HL-60/S4 treated with retinoic acid at 250 ng/mL for 4 days and 3 days (cell line): ENCODE results near the gene NBL1.

ENCODE experiments used
- in situ Hi-C: fragments of 300-500 bp; cut with MboI; formaldehyde crosslinking; loops from 2 replicates; pipeline ENCODE4 v1.7.0; 2022; ENCODE audit warnings: low sequenced_read_pairs

Gene NBL1

GRCh38 chr1:19643602-19644394, at the start of gene NBL1:
NBL1 (plus strand) TSS chr1:19644311; CDS start chr1:19655031, 10,720 bp downstream.
- in situ Hi-C loops, result no loop called here

- in situ Hi-C loops, result no loop called here
These were observed 47.9 kb upstream of the NBL1 start for GRCh38 chr1:19596065-19596713.

DNA sequence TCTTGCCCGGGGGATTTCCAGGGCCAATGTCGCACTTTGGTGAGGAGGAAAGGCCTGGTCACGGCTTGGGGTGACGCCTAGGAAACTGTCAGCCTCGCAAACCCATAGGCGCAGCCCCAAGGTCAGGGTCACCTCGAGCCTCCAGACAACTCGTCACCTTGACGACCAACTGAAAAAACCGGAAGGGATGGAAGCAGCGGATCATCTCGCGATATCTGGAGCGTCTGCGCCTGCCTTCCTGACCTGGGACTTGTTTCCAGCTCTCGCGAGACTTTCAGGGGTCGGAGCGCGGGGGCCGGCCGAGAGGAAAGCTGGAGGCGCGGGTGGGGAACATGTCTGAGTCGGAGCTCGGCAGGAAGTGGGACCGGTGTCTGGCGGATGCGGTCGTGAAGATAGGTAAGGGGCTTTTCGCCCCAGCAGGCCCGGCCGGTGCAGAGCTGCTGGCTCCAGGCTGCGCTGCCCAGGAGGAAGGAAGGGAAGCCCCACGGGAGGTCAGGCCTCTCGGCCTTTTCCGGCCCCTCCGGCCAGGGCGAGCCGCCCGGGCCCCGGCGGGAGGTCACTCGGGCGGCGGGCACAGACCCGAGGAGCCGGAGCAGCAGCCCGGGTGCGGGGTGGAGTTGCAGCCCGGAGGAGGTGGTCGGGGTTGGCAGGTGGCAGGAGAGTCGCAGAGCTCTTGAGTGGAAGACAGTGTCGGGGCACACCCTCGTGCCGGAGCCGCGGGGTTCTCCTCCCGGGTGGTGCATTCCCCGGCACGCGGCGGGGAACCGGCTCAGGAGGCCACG, 47.2 kb upstream of the NBL1 start:
- in situ Hi-C loops, result no loop called here

GRCh38 chr1:19597496-19598309, 46.4 kb upstream of the NBL1 start:
- in situ Hi-C loops, result no loop called here

- in situ Hi-C loops, result no loop called here
These were observed 44.3 kb upstream of the NBL1 start for GRCh38 chr1:19599810-19600209.

DNA sequence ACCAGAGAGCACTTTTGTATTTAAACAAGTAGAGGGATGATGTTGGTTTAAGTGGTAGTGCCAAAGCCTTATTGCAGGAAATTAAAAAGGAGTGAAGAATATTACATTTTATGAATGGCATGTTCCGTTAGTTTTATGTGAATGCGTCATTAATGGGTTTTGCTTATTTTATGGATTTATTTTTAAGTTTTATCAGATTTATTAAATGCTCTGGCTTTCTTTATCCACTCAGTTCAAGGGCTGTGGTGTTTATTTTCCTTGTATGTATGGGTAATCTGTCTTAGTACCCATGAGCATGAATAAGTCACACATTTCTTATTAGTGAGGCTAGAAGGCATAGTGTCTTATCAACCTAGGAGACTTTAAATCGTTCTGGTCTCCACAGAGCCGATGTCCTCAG, 41.6 kb upstream of the NBL1 start:
- in situ Hi-C loops, result no loop called here

DNA sequence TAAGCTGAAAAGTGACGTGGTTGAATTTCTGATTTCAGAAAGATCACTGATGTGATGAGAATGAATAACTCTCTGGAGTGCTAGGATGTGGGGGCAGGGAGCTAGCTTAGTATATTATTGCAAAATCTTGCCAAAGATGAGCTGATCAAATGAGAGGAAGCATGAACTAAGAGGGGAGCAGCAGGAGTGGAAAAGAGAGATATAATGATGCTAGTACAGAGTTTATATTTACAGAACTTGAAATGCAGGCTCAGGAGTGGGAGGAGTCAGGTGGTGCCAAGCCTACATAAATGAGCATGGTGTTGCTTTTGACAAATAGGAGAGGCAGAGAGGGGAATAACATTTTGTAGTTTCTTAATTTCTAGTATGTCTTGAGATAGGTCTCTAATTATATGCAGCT, 38.1 kb upstream of the NBL1 start:
- in situ Hi-C loops, result no loop called here

DNA sequence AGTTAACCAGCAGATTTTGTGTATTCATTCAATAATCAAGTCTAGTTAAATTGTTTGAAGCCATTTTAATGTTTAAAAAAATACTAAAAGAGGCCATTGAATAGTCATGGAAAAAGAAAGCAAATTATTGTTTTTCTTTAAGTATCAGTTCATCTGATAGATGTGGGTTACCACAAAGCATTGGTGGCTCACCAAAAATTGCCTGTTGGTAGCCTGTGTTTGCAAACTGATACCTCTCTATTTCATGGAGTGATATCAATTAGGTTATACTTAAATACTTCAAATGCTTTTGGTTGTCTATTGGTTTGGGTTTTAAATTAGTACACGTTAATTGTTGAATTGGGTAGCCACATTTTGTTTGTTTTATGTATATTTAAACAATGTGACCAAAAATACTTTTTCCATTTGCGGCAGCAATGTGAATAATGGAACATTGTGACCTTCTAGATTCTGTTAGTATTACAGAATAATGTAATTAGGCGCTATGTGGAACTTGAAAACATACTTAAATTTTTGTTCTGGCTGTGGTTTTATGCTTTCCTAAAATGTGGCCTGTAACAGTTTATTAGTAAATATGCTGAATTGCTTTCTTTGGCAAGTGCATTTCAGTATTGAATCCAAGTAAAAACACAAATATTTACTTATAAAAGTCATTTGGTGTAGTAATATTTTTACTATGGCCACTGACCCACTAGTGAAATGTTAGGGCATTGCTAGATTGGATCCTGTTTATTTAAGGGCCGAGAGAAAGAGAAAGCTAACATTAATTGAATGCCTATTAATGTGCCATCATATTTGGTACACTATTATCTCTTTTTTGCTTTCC, 37.1 kb upstream of the NBL1 start:
- in situ Hi-C loops, result no loop called here

DNA sequence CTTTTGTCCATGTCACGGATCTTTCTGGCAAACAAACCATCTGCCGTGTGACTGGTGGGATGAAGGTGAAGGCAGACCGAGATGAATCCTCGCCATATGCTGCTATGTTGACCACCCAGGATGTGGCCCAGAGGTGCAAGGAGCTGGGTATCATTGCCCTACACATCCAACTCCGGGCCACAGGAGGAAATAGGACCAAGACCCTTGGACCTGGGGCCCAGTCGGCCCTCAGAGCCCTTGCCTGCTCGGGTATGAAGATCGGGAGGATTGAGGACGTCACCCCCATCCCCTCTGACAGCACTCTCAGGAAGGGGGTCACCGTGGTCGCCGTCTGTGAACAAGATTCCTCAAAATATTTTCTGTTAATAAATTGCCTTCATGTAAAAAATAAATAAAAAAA, 35.9 kb upstream of the NBL1 start:
- in situ Hi-C loops, result no loop called here

DNA sequence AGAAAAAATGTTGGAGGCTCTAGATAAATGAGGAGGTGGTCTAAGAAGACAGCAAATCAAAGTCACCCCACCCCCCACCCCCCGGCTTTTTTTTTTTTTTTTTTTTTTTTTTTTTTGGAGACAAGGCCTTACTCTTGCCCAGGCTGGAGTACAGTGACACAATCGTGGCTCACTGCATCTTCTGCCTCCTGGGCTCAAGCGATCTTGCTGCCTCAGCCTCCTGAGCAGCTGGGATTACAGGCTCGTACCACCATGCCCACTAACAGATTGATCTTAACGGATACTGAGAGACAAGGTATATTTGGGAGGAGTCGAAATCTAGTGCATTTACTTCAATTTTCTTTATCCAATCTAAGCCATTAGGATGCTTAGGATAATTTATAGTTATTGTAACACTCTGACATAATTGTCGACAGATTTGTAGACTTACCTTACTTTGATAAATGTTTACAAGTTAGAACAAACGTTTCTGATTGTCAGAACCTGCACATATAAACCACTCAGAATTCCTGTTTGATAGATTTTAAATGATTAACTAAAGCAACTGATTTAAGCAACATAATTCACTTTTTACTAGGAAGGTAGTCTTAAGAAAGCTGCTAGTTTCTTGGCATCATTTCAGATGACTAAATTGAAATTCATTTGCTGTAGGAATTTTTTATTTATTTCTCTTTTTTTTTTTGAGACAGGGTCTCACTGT, 33.7 kb upstream of the NBL1 start:
- in situ Hi-C loops, result no loop called here

- in situ Hi-C loops, result no loop called here
These were observed 31.6 kb upstream of the NBL1 start for GRCh38 chr1:19612530-19612929.

DNA sequence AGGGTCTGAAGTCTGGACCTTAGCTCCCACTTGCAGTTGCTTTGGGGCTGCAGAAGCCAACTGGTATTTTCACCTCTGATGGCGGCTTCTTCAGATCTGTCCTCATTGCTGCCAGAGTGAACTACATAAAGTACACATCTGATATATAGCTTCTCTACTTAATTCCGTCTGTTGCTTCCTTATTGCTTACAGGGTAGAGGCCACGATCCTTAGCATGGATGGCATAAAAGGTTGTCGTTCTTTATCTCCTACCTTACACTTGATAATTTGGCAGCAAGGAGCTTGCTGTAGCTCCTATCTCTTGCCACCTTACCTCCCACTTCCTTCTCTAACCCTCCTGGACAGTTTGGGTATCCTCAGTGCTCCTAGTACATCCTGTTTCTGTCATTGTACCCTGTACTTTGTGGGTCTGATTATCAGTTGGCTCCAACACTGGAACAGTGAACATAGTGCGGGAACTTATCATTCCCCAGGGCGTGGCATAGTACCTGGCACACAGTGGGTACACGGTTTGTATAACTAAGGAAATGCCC, 30.9 kb upstream of the NBL1 start:
- in situ Hi-C loops, result no loop called here

DNA sequence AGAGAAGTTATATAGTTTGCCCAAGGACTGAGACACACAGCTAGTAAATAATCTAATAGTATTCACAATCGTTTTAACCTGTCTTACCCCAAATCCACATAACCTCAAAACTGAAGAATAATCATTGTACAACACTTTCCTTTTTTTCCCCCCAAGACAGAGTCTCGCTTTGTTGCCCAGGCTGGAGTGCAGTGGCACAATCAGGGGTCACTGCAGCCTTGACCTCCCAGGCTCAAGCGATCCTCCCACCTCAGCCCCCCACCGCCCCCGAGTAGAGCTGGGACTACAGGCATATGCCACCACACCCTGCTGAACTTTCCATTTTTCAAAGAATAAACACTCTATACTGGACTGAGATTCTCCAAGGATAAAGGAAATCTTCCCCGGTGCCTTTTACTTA, 28.7 kb upstream of the NBL1 start:
- in situ Hi-C loops, result no loop called here

- in situ Hi-C loops, result no loop called here
These were observed 27.6 kb upstream of the NBL1 start for GRCh38 chr1:19616489-19616888.

DNA sequence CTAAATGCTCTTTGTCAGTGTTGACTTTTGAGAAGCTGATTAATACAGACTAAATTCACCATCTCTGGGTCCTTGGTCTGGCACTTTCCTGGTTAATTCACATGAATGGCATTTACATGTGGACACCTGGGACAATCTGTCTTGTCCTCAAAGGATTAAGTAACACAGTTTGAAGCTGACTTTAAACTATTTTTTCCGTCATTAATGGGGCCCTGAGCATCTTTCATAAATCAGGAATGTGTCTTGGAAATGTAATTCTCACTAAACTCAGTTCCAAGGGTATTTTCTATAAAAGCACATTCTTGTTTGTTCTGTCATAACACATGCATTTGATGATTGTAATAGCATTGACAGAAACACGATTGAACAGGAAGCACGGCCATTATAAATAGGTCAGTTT, 26.7 kb upstream of the NBL1 start:
- in situ Hi-C loops, result no loop called here

- in situ Hi-C loops, result no loop called here
These were observed 25.7 kb upstream of the NBL1 start for GRCh38 chr1:19618428-19618827.

GRCh38 chr1:19619697-19620384, 24.3 kb upstream of the NBL1 start:
- in situ Hi-C loops, result no loop called here

DNA sequence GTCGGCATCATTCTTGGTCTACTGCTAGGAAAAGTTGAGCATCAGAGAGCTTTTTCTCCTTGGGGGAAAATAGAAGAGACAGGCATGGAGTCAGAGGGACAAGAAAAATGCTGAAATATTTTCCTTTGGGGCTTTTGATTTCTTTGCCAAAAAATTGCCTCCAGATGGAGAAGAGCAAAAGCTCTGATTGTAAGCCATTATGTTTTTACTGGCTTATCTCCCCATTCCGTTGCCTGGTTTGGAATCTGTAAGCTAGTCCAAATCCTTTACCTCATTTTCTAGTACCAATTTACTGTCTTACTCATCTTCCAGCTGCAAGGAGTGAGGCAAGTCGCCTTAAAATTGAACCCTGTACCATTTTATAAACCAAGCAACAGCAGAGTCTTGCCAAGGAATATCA, 23.3 kb upstream of the NBL1 start:
- in situ Hi-C loops, result no loop called here
